Measurements from ENCODE around the gene RNF141. TPM values are rescaled to one million over a fixed set of nuclear protein-coding genes. Genes with fewer than 3 reads are reported as not detected.
A peak's percentile ranks its signal among the peaks of the same experiment; 100 is the strongest.

Gene RNF141, protein sequence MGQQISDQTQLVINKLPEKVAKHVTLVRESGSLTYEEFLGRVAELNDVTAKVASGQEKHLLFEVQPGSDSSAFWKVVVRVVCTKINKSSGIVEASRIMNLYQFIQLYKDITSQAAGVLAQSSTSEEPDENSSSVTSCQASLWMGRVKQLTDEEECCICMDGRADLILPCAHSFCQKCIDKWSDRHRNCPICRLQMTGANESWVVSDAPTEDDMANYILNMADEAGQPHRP
- 73.6 TPM for polyA plus RNA-seq

DNA sequence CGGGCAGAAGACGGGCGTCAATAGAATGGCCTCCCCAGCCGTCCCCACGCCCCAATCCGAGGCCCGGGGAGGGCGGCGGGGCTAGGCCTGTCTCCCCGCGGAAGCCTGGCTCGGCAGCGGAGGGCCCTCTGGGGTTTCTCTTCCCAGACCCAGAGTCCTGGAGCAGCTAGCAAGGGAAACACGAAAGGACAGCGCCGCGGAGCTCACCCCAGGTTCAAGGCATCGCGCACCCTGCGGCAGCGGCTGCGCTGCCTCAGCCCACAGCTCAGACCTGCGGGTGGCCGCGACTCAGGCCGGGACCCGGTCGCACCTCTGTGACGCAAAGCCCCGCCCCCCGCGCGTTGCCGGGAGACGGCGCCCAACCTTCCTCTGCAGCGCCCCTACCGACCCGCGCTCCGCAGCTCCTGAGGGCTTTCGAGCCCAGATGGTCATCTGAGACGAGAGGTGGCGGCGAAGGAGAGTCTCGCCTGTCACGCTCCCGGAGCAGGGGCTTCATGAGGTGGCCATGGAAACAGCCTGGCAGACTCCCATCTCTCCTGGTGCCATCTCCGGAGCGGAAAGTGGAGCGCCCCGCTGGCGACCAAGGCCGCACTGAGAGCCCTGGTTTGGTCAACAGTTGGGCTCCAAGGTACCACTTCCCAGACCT, at the start of gene RNF141:
Gene RNF141 (minus strand): TSS at position 273 of the 646 bp plus-strand sequence. CDS start 7,029 bp downstream, outside the sequence.
- H3K27me3 Mint-ChIP-seq, result no peaks in the 10 kb centered on the region
- H3K4me3 Mint-ChIP-seq, result peak within 1 kb of the TSS; percentile 89 to 97 (median 93)
- H3K27ac Mint-ChIP-seq, result peak within 1 kb of the TSS; percentile 93 to 96 (median 94)
- H3K36me3 Mint-ChIP-seq, result no peaks in the 10 kb centered on the region
- H3K4me1 Mint-ChIP-seq, result peaks cover 32 to 71% (median 47%) of the 10 kb centered on the region in 3 donors
- peaks cover 2 to 4% (median 4%) of the 10 kb centered on the region in 3 donors for H3K9me3 Mint-ChIP-seq

DNA sequence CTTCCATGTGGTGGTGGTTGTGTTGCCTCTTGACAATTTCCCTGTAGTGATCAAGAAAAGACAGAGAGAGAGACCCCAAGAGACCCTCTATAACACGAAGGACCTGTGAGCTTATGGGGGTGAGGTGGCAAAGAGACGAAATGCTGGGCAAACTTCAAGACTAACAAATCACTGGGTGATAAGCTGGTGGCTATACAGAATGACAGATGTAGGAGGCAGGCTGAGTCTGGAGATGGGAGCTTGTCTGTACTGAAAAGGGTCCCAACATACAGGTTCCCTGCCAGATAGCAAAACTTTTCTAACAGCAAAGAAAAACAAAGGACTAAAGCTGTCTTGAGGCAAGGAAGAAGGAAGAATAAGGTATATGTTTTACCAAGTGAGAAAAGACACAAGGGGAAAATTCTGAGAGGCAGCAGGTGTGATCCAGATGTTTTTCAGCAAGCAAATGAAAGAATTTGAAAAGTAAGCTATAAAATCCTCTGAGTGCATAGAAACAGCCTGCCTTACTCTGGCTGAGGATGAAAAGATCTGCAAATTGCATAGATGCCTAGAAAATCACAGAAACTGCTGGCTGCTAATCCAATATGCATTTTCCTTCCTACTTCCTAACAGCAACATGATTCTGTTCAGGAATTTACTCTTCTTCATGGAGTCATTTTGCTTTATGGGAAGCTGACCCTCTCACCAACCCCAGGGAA, 49.4 kb upstream of the RNF141 start:
- Mint-ChIP-seq H3K27me3 (no peaks in the 10 kb centered on the region), H3K27ac (no peak overlapping the region), H3K9me3 (no peaks in the 10 kb centered on the region), H3K4me3 (no peak overlapping the region), H3K4me1 (peaks cover 14 to 22% (median 20%) of the 10 kb centered on the region in 3 donors), H3K36me3 (peaks cover 8% of the 10 kb centered on the region)

DNA sequence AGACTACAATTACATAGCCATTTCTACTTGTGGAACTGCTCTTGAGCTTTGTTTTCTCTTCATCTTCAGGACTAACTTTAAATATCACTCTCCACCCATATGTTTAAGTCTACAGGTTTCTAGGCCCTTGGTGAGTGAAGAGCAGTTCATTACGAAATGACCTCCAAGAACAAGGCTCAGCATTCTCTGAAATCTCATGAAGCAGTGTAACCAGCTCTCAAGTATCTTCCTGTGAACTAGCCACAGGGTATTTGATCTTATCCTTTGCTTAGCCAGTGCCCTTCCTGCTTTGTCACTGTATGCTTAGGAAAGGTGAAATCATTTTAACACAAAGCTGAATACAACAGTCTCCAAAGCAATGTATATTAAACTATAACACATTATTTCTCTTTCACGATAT, 47.9 kb upstream of the RNF141 start:
- Mint-ChIP-seq H3K27ac (no peak overlapping the region), H3K9me3 (no peaks in the 10 kb centered on the region), H3K27me3 (no peaks in the 10 kb centered on the region)

DNA sequence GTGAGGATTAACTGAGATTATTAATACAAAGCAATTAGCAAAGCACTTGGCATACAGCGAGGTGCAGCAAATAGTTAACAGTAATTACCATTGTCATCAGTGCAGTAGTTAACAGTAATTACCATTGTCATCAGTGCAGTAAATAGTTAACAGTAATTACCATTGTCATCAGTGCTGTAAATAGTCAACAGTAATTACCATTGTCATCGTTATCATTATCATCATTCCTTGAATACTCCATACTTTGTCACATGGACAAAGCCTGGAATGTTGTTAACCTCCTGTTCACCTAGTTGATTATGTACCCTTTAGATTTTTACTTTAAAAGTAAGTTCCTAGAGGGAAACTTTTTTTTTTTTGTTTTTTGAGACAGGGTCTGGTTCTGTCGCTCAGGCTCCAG, 47.0 kb upstream of the RNF141 start:
- no peak overlapping the region for H3K4me3 Mint-ChIP-seq
- H3K27me3 Mint-ChIP-seq, result no peaks in the 10 kb centered on the region
- no peaks in the 10 kb centered on the region for H3K9me3 Mint-ChIP-seq
- H3K27ac Mint-ChIP-seq, result no peak overlapping the region
- peaks cover 8% of the 10 kb centered on the region for H3K36me3 Mint-ChIP-seq
- H3K4me1 Mint-ChIP-seq, result peaks cover 19 to 41% (median 25%) of the 10 kb centered on the region in 3 donors

More for the DNA sequence above, 47.9 kb upstream of the RNF141 start:
- H3K4me3 Mint-ChIP-seq, result no peak overlapping the region
- H3K4me1 Mint-ChIP-seq, result peaks cover 12 to 32% (median 17%) of the 10 kb centered on the region in 3 donors
- peaks cover 8% of the 10 kb centered on the region for H3K36me3 Mint-ChIP-seq

DNA sequence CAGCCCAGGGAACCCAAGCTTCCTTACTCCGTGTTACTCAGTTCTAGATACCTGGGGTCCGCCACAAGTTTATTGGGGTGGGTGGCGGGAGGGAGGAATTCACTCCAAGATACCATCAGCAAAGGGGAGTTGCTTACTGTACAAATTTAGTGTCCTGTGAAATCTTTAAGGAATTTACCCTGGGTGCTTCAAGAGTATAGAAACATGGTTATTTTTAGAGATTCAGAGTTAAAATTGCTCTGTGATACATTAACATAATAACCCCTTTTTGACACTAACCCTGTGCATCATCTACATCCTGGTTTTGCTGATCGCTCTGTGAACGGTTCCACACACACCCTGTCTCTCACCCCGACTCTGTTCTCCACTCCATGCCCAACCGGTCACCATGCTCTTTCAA, 46.4 kb upstream of the RNF141 start:
- Mint-ChIP-seq H3K27me3 (no peaks in the 10 kb centered on the region), H3K9me3 (no peaks in the 10 kb centered on the region), H3K36me3 (peaks cover 8% of the 10 kb centered on the region), H3K27ac (peak overlapping the region in 2 of 3 donors; percentile 14 to 22), H3K4me1 (peaks cover 21 to 44% (median 27%) of the 10 kb centered on the region in 3 donors), H3K4me3 (no peak overlapping the region)

DNA sequence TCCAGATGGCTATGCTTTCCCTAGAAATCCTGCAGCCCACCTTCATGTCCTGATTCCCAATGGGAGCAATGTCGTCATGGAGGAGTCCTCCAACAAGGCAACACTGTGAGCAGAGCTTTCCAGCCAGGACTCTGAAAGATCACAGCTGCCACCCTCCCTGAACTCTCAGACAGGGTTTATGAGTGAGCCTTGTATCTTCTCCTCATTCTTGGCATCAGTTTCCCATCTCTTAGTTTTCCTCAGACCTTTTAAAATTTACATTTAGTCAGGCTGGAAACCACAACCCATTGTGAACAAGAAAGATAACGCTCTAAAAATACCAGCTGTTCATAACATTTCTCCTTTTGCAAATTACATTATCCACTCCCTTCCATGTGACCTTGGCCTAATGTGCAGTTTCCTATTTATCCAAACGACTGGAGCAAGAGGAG, 43.1 kb upstream of the RNF141 start:
- Mint-ChIP-seq H3K27me3 (no peaks in the 10 kb centered on the region), H3K36me3 (peaks cover 4% of the 10 kb centered on the region), H3K27ac (no peak overlapping the region), H3K9me3 (no peaks in the 10 kb centered on the region), H3K4me3 (no peak overlapping the region), H3K4me1 (peaks cover 36 to 56% (median 47%) of the 10 kb centered on the region in 3 donors)

DNA sequence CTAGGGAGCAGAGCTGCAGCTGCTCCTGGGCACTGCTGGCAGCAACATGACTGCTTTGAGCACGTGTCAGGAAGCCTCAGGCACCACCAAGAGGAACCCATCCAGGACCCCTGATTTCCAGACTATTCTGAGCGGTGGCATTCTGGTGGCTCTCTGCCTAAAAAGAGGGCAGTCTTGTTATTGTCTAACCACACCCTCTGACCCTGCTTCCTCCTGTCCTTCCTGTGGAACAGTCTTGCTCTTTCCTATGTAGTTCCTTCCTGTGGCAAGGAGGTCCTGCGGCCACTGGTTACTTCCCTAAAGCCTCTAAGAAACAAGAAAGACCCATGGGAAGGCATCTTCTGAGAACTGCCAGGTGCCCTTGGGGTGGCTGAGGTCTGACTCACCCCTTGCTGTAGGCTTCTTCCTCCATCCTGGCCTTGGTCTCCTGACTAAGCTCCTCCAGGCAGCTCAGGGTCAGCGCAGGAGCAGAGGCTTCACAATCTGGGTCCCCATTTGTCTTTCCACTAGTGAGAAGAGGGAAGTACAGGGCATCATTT, 40.6 kb upstream of the RNF141 start:
- no peaks in the 10 kb centered on the region for H3K9me3 Mint-ChIP-seq
- no peaks in the 10 kb centered on the region for H3K27me3 Mint-ChIP-seq
- peaks cover 38 to 56% (median 53%) of the 10 kb centered on the region in 3 donors for H3K4me1 Mint-ChIP-seq
- no peaks in the 10 kb centered on the region for H3K36me3 Mint-ChIP-seq
- H3K27ac Mint-ChIP-seq, result peak overlapping the region in 2 of 3 donors; percentile 81 to 82
- H3K4me3 Mint-ChIP-seq, result peak overlapping the region in 2 of 4 donors; percentile 34 to 93

DNA sequence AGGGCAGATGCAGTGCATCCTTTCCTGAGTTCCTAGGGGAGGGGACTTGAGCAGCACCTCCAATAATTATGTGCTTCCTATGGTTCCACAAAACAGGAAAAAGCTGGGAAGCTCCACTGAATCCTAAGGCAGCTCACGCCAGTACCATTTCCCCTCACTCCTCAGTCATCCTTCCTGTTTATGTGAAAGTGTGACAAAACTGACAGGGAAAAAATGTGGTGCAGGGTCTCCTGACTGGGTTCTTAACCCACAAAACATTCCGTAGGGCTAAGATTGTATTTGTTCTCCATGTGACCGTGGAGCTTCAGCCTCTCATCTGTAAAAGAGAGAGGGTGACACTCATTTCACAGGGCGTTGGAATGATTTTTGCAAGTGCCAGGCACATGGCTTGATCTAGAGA, 39.6 kb upstream of the RNF141 start:
- Mint-ChIP-seq H3K27me3 (no peaks in the 10 kb centered on the region), H3K27ac (peak overlapping the region in 2 of 3 donors; percentile 21 to 36), H3K4me1 (peaks cover 38 to 56% (median 52%) of the 10 kb centered on the region in 3 donors), H3K36me3 (peaks cover 2% of the 10 kb centered on the region), H3K9me3 (no peaks in the 10 kb centered on the region), H3K4me3 (peak overlapping the region in 2 of 4 donors; percentile 39 to 42)

DNA sequence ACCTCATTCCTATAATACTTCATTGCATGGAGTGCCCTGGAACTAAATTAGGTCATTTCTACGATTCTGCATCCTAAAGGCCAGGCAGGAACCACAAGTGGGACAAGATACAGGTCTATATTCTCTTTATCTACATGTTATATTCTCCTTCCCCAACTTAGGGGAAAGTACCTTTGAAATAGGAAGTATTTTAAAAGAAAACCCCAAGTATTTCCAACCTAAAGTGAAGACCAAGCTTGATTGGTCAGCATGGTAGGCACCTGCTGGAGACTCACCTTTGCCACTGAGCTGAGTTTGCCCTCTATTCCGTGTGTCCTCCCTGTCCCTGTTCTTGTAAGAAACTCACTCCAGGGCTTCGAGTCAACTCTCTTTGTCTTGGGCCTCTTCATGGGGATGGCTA, 38.7 kb upstream of the RNF141 start:
- H3K4me1 Mint-ChIP-seq, result peaks cover 38 to 52% (median 50%) of the 10 kb centered on the region in 3 donors
- H3K27ac Mint-ChIP-seq, result no peak overlapping the region
- H3K9me3 Mint-ChIP-seq, result no peaks in the 10 kb centered on the region
- H3K27me3 Mint-ChIP-seq, result no peaks in the 10 kb centered on the region
- peaks cover 3% of the 10 kb centered on the region for H3K36me3 Mint-ChIP-seq
- peak overlapping the region in 2 of 4 donors; percentile 12 to 50 for H3K4me3 Mint-ChIP-seq

DNA sequence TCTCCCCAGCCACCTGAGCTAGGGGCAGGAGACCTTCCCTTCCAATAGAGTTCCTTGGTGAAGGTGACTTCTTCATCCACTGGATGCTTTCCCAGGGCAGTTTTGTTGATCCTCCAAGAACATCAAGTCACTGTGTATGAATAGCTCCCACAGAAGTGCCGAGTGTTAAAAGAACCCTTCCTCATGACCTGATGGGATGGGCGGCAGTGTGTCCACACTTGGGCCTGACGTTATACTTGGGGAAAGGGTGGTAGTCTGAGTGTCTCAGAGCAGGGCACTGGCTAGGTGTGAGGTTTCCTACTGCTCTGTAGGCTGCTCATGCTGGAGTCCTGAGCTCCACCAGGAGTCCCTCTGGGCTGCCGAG, 35.0 kb upstream of the RNF141 start:
- Mint-ChIP-seq H3K27me3 (no peaks in the 10 kb centered on the region), H3K4me3 (no peak overlapping the region), H3K27ac (no peak overlapping the region), H3K9me3 (peaks cover 0 to 1% (median 0%) of the 10 kb centered on the region in 3 donors), H3K36me3 (peaks cover 12% of the 10 kb centered on the region), H3K4me1 (peaks cover 36 to 47% (median 39%) of the 10 kb centered on the region in 3 donors)

DNA sequence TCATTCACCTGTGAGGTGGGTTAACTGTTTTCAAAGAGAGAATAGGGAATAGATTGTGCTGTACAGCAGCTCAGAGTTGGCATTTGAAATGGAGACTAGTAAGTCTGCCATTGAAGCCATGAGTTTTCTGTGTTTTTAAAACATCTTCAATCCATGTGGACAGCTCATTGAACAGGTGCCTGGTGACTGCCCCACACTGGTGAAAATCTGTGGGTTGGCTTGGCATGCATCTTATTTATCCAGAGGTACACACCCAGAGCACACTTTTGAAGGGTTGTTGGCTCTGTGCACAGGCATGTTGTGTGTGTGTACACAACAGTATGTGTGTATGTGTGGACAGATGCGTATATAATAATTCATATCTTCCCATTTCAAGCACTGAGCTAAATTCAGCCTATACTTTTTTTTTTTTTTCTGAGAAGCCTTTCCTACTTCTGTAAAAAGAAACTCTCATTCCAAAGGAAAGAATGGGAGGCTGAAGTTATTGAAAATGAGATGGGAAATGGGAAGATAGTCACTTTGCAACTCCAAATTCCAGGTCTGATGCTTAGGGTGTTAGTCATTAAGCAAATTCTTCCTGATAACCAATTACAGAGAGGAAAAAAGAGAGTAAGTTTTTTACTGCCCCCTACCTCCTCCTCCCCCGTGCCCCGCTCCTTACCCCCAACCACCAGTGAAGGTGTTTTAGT, 34.5 kb upstream of the RNF141 start:
- Mint-ChIP-seq H3K27me3 (no peaks in the 10 kb centered on the region), H3K4me1 (peaks cover 32 to 42% (median 37%) of the 10 kb centered on the region in 3 donors), H3K9me3 (peaks cover 0 to 1% (median 0%) of the 10 kb centered on the region in 3 donors), H3K4me3 (no peak overlapping the region), H3K27ac (no peak overlapping the region), H3K36me3 (peaks cover 12% of the 10 kb centered on the region)

DNA sequence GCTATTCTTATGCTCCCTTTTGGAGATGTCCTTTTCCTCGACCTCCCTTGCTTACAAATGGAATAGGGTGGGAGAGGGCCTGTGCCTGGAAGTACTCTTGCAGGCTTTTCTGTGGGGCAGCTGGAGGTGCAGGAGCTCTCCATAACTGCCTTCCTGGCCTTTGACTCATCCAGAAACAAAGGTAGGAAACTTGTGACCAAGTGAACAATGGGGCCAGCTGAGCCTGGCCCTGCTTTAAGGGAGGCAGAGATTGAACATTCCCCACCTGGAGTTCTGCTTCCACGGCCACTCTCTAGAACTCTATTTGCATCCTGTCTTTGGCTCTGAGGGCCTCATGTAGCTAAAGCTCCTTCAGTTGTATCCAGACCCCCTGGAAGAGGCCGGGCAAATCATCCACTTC, 32.6 kb upstream of the RNF141 start:
- Mint-ChIP-seq H3K4me3 (no peak overlapping the region), H3K27me3 (no peaks in the 10 kb centered on the region), H3K4me1 (peaks cover 18 to 34% (median 26%) of the 10 kb centered on the region in 3 donors), H3K27ac (no peak overlapping the region), H3K36me3 (peaks cover 12% of the 10 kb centered on the region), H3K9me3 (peaks cover 0 to 1% (median 0%) of the 10 kb centered on the region in 3 donors)

DNA sequence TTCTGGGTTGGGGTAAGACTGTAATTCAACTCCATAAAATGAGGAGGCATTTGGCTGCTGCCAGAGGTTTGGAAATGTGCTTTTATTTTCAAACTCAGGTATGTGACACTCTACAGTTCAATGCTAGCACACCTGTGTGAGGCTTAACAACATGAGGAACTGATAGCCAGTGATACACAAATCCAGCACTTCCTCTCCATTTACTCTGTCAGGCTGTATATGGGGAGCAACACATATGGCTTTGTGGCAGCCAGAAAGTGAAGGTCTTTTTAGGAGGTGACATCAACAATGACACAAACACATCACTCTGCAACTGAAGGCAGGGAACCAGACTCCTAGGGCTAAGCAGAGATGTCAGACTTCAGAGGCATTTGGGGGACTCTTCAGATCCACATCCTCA, 32.0 kb upstream of the RNF141 start:
- peaks cover 12% of the 10 kb centered on the region for H3K36me3 Mint-ChIP-seq
- peak overlapping the region in 1 of 4 donors; percentile 72 for H3K4me3 Mint-ChIP-seq
- H3K9me3 Mint-ChIP-seq, result peaks cover 0 to 1% (median 0%) of the 10 kb centered on the region in 3 donors
- no peak overlapping the region for H3K27ac Mint-ChIP-seq
- H3K4me1 Mint-ChIP-seq, result peaks cover 18 to 32% (median 22%) of the 10 kb centered on the region in 3 donors
- H3K27me3 Mint-ChIP-seq, result no peaks in the 10 kb centered on the region

DNA sequence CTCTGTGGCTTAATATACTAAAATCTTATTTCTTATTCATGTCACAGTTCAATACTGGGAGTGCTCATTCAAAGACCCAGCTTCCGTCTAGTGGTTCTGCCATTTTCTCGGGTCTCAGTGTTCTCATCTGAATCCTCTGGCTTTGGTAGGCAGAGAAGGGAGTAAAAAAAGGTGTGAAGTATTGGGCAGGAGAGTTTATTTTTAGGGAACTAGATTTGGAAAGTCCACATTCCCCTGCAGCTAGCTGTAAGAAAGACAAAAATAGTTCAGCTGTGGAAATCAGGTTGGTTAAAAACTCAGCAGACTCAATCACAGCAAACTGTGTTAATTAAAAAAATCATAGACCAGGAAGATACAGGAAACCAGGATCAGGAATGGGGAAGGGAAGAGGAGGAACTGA, 31.5 kb upstream of the RNF141 start:
- Mint-ChIP-seq H3K27me3 (no peaks in the 10 kb centered on the region), H3K4me3 (no peak overlapping the region), H3K9me3 (peaks cover 0 to 1% (median 0%) of the 10 kb centered on the region in 3 donors), H3K36me3 (peaks cover 12% of the 10 kb centered on the region), H3K27ac (no peak overlapping the region), H3K4me1 (peaks cover 18 to 31% (median 22%) of the 10 kb centered on the region in 3 donors)
